Fibroblast of skin of right quadriceps (primary cell): Measurements from ENCODE around the gene BICC1.

Experiments used
- DNase-seq: peaks from one replicate; pipeline ENCODE4 v3.0.0-alpha.2; 2013

The BICC1 gene, protein sequence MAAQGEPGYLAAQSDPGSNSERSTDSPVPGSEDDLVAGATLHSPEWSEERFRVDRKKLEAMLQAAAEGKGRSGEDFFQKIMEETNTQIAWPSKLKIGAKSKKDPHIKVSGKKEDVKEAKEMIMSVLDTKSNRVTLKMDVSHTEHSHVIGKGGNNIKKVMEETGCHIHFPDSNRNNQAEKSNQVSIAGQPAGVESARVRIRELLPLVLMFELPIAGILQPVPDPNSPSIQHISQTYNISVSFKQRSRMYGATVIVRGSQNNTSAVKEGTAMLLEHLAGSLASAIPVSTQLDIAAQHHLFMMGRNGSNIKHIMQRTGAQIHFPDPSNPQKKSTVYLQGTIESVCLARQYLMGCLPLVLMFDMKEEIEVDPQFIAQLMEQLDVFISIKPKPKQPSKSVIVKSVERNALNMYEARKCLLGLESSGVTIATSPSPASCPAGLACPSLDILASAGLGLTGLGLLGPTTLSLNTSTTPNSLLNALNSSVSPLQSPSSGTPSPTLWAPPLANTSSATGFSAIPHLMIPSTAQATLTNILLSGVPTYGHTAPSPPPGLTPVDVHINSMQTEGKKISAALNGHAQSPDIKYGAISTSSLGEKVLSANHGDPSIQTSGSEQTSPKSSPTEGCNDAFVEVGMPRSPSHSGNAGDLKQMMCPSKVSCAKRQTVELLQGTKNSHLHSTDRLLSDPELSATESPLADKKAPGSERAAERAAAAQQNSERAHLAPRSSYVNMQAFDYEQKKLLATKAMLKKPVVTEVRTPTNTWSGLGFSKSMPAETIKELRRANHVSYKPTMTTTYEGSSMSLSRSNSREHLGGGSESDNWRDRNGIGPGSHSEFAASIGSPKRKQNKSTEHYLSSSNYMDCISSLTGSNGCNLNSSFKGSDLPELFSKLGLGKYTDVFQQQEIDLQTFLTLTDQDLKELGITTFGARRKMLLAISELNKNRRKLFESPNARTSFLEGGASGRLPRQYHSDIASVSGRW

DNA sequence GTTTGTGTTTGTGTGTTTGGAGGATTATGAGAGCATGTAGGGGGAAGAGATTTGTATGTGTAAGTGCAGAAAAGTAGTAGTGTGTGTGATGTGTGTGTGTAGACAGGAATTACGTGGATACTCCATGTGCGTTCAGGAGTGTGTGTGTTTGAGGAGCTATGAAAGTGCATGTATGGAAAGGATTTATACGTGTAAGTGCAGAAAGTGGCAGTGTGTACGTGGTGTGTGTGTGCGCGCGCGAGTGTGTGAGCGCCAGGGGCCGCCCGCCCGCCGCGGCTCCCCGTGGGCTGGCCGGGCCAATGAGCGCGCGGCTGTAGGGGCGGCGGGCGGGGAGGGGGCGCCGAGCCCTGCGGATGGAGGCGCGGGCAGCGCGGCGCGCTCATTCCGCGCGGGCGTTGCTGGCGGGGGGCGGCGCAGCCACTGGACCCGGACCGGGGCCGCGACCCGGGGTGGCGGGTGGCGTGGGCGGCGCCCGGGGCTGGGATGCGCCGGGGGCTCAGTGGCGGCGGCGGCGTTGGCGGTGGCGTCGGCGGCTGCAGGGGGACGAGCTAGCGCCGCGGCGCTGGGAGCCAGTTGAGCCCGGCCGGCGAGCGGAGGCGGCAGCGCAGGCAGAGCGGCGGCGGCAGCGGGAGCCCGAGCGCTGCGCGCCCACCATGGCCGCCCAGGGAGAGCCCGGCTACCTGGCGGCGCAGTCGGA lies at the start of gene BICC1:
BICC1 (plus strand) TSS at position 382 of the 697 bp plus-strand sequence; CDS start at position 654, 272 bp downstream.
- peak; percentile 68 for DNase-seq

DNA sequence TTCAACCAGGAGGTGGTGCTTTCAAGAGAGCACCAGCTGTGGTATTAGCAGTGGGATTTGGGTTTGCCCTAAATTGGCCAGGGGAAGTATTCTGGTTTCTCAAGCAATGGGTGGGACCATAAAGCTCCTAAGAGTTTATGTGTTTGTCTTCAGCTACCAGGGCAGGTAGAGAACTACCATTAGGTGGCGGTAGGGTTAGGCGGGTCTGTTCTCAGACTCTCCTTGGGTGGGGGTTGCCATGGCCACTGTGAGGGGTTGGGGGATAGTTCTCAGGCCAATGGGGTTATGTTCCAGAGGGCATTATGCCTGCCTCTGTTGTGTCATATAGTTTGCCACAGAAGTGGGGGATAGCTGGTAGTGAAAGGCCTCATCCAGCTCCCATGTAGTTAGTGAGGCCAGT lies 47.7 kb upstream of the BICC1 start:
- DNase-seq, result no peak

DNA sequence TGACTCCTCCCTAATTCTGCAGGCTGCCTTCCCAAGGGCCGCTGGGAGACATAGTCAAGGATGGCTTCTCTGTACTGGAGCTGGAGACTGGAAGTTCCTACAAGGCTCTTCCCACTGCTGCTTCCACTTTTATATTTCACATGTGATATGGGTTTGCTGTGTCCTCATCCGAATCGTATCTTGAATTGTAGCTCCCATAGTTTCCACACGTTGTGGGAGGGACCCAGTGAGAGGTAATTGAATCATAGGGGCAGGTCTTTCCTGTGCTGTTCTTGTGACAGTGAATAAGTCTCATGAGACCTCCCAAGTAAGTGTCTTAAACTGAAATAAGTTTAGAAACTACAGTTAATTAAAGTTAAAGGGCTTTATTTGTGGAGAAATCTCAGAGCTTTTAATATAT lies 47.0 kb upstream of the BICC1 start:
- DNase-seq, result no peak

DNA sequence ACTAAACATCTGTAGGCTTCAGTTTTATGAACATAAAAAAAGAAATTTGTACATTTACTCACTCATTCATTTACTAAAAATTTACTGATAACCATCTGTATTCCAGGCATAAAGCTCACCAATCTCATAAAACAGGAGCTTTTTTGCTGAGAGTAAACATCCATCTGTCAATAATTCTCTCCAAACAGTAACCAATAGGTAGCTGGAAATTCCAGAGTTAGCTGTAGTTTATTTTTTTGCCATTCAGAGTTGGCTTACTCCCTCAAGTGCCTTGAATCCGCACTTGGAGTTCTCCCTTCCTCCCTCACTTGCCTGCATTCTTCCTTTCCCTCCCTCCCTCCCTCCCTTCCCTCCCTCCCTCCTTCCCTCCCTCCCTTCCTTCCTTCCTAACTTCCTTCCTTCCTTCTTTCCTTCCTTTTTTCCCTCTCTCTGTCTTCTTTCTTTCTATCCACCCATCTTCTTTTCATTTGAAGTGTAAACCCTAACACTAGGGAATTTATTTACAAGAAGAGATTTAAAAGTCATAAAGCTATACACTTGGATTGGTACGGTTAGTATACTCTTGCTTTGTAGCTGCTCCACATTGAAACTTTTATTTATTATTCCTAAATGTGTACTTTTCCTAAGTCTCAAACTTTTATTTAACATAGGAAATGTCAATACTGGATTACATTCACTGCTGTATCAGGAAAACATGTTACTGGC lies 44.6 kb upstream of the BICC1 start:
- DNase-seq, result no peak

DNA sequence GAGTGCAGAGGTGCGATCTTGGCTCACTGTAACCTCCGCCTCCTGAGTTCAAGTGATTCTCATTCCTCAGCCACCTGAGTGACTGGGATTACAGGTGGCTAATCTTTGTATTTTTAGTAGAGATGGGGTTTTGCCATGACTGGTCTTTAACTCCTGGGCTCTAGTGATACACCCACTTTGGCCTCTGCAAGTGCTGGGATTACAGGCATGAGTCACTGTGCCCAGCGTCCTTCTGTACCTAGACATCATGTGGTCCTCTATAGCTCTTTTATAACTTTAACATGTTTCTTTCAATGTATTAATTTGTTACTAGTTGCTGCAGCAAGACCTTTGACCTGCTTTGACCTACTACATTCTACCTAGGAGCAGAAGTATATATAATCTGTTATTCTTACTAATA lies 38.7 kb upstream of the BICC1 start:
- DNase-seq, result no peak

DNA sequence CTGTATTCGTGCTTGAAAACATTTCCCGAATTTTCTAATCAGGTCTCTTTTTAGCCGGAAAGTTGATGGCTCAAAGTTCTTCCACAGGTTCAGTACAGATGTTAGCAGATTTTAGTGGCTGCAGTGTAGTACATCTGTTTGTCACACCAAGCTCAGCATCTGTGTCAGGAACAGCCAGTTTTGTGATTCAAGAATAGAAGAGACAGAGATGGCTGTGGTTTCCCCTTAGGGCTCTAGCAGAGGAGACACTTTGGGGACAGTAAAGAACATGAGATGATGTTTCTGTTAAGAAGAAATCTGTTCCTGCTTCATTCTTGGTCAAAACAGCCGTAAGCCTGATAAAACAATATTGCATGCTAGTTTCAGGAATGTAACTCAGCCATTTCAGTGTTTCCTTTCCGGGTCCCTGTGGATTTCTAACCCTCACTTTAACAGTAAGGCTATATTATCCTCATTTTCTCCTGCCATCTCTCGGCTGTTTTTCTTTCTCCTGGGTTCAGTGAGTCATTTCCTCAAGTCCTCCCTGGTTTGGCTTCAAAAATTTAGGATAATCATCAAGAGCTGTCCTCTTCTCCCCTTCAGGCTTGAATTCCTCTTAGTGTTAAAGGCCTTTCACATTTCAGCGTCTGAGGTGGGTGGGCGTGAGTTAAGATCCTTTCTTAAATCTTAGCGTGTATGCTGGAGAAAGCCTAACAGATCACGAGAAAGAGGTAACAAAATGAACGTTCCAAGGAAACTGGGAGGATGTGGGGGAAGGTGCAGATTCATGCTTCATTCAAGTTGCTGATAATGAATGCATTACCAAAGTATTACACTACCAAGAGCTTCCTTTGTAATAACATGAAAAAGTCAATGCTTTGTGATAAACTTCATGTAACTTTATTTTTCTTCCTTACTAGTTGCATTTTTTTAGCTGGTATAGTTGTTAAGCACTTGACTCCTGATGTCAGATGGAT lies 37.1 kb upstream of the BICC1 start:
- DNase-seq, result peak; percentile 91

DNA sequence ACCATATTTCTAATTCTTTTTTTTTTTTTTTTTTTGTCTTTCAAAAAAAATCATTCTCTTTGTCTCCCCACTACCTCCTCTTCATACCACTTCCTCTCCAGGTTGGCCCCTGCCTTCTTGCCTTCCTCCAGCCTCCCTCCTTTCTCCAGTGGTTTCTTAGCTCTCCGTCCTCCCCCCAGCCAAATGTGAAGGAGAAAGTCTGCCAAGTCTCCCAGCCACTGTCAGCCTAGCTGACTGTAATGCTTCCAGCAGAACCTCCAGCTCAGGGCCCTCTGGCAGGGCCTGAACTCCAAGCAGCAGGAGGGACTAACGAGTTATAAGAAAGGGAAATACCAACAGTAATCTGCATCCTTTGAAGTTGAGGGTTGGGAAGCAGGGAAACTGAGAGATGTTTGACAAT lies 35.5 kb upstream of the BICC1 start:
- peak; percentile 80 for DNase-seq

DNA sequence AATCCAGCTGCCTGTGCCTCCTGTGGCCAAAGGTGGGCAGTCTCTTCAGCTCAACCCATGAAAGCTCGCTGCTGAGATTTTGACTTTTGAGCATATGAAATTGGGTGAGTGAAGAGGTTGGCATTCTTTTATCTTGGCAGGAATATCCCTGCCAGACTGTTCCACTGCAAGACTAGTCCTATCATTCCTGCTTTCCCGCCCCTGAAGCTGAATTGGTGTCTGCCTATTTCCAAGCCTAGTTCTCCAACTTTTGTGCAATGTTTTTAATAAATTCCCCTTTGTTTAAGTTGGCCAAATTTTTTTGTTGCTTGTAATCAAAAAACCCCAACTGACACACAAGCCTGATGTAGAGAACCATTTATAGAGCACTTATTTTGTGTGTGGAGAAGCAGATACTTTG lies 34.8 kb upstream of the BICC1 start:
- no peak for DNase-seq

DNA sequence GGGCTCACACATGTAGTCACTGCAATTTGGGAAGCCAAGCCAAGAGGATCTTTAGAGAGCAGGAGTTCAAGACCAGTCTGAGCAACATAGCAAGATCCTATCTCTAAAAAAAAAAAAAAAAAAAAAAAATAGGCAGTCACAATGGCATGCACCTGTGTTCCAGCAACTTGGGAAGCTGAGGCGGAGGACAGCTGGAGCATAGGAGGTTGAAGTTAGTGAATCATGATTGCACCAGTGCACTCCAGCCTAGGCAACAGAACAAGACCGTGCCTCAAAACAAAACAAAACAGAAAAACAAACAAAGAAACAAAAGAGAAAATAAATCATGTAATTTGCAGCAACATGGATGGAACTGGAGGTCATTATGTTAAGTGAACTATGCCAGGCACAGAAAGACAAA lies 33.6 kb upstream of the BICC1 start:
- DNase-seq, result no peak

DNA sequence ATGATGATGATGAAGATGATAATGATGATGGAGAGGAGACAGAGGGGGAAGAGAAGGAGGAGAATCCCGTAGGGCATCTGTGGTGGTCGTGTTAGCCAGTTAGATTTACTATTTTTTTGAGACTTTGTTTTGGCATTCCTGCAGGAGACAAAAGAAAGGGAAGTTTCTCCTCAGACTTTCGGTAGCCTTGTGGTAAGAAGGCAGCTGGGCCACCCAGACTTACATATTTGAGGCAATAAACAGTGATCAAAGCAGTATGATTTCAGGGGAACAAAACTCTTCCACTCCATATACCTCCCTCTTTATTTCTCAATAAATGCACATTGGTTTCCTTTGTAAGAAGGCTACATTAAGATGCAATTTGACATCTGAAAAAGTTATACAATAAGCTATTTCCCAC lies 32.4 kb upstream of the BICC1 start:
- peak; percentile 29 for DNase-seq

DNA sequence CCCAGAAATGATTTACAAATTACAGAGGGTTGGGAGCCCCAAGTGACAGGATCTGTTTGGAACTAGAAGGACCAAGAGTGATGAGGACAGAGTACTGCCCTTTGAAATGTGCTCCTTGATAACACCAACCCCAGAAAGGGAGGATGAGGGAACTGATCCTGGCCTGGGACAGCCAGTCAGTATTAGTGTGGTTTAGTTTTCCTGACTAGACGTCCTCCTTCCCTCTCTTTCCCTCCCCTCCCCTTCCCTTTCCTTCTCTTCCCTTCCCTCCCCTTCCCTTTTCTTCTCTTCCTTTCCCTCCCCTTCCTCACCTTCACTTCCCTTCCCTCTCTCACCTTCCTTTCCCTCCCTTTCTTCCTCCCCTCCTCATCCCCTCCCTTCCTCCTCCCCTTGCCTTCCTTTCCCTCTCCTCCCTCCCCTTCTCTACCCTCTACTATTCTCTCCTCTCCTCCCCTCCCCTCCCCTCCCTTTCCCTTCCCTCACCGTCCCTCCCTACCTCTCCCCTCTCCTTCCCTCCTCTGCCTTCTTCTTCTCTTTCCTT lies 31.0 kb upstream of the BICC1 start:
- DNase-seq, result no peak

DNA sequence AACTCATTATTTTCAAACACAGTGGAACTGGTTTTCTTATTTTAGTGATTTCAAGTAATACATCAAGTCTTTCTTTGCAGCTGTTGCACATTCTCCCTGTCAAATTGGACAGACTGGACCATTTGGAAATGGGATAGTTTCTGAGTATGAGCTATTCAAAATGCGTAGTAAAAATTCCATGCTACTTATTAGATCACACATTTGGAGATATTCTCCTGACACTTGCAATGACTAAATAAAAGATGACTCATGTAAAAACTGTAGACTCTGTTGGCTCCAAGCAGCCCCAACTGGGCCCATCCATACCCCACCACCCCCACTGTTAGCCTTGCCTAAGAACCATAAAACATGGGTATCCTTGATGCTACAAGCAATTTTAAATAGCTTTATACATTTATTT lies 25.9 kb upstream of the BICC1 start:
- DNase-seq, result peak; percentile 67

DNA sequence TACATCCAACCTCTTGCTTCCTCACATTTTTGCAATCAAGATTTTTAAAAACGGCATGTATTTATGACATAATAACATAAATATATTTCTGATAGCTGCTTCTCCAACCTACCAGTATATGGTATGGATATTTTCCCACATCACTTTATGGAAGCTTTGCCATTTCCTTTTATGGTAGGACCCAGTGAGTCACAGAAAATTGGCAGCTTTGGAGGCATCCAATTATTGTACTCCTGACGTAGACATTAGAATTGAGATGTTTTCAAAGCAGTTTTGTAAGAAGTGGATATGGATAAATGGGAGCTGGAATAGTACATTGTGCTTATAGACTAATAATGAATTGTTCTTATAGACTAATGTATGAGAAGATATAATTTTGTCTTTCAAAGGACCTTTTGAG lies 23.8 kb upstream of the BICC1 start:
- peak; percentile 75 for DNase-seq

DNA sequence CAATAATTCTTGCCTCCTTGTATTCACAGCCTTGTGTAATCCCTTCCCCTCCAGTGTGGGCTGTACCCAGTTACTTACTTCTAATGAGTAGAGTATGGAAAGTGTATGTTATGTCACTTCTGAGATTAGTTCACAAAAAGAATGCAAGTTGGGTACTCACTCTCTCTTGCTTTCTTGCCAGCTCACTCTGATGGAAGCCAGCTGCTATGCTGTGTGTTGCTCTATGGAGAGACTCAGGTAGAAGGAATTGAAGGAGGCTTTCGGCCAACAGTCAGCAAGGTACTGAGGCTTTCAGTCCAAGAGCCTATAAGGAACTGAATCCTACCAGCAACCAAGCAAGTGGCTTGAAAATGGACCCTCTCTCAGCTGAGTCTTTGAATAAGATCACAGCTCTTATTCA lies 9.7 kb upstream of the BICC1 start:
- no peak for DNase-seq

DNA sequence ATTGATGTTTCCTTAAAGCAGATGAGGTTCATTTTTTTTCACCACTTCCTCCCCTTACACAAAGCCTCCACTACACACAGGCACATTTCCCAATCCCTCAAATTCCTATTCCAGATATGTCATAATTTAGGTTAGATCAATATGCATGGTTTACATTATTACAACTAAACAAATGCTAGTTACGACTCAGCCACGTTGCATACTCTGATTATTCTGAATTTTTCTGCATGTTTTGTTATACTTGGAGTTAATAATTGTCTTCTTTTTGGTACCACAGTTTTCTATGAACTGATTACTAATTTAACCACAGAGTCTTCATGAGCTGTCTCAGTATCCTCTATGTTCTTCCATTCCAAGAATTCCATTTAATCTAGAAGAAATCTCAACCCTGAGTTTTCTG lies 4.4 kb upstream of the BICC1 start:
- peak; percentile 91 for DNase-seq

DNA sequence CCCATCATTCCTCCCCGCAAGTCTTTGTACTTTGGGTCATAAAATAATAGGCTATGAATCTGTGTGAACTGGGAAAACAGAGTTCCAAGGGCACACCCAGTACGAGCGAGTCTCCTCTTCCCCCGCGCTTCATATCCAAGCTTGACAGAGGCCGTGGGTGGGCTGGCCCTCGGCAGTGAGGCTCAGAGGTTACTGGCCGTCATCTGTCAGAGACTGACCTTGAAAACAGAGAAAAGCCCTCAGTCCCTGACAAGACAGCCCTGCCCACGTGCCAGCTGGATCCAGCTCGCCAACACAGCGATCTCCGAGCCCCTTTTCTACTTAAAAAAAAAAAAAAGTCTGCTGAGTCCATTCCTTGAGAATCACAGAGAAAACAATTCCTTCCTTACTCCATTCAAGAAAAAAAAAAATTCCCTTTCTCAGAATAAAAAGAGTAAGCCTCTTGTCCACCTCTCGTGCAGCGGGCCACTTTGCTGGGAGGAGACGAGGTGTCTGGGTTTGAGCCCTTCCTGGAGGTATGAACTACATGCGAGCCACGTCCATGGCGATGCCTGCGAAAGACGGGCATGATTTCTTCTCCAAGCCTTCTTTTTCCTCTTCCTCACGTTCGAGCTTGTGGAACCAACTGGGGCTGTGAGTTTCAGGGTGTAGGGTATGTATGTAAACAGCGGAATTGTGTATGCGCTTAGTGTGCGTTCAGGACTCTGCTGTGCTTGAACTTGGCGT lies 744 bp upstream of the BICC1 start:
- no peak for DNase-seq

DNA sequence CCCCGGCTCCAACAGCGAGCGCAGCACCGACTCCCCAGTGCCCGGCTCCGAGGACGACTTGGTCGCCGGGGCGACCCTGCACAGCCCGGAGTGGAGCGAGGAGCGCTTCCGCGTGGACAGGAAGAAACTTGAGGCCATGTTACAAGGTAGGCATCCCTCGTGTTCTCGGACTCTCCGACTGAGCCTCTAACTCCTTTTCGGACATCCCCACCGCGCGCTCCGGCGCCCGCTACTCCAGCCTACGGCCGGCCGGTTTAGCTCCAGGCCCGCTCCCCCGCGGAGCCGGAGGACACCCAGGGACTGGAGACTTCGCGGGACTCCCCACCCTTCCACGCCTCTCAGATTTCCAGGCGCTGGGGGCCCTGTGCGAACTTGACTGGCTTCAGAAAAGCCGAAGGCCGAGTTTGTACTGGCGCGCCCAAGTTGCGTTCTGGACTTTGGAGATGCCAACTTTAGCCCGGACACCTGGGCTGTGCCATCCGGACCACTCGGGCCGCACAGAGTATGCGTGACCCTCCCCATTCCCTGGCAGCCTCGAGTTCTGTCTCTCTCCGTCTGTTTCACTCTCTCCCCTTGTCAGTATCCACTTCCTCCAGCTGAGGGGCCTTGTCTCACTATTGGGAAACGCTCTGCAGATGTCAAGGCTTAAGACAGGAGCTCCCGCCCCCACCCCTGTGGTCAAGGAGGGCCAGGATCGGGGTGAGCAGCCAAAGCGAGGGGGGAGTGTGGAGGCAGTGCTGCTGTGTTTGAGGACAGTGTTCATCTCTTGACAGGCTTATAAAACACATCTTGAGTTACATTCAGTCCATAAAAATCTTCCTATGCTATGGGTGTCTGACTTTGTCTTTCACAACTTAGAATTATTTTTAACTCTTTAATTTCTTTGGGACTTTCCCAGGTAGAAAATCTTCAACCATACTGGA lies 777 bp downstream of the BICC1 start:
- DNase-seq, result peak; percentile 70

DNA sequence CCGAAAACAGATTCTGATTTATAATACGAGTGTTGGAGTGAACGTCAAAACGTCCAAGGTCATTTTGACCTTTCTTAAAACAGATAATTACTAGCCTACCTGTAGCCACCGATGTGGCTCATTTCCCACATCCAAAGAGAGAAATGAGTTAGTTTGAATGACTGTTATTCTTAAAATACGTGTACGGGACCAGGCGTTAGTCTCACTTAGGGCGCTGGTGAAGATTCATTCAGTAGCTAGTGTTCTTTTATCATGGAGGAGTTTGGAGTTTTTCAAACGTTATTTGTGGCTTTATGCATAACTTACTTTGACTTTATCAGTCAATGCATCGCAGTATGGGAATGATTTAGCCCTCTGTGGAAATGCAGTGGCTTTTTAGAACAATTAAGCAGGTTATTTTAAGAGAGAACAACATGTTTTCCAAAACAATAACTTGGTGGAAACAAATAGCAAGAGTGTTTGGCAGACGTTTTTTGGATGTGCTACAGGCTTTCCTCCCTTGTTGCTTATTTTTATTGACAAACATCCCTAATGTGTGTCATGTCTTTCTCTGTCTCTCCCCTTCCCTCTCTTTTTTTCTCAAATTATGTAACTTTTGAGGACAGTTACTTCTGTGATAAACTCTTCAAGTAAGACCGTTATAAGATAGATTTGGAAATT lies 1.6 kb downstream of the BICC1 start:
- DNase-seq, result no peak
